Nephron progenitor cell (in vitro differentiated cells): ENCODE results near the gene MIDN.
A peak's percentile ranks its signal among the peaks of the same experiment; 100 is the strongest.
"Not testable (repeated sequence)": the region's sequence is repeated elsewhere in the genome, so short reads cannot be mapped to it uniquely, and the experiment has no call there.

ENCODE experiments used
- DNase-seq: peaks from one replicate; pipeline ENCODE4 v3.0.0; 2021
- H3K27ac Mint-ChIP-seq: 2 replicates; pipeline ENCODE4 v1.8.0; 2021; ENCODE audit warnings: mild to moderate bottlenecking, moderate library complexity, mixed read lengths
- H3K27me3 Mint-ChIP-seq: 2 replicates; pipeline ENCODE4 v1.8.0; 2021; ENCODE audit warnings: mild to moderate bottlenecking, low read depth, mixed read lengths; ENCODE audit not compliant: poor library complexity
- H3K36me3 Mint-ChIP-seq: 2 replicates; pipeline ENCODE4 v1.8.0; 2021; ENCODE audit warnings: low read depth, mixed read lengths
- H3K4me1 Mint-ChIP-seq: 2 replicates; pipeline ENCODE4 v1.8.0; 2021; ENCODE audit warnings: mixed read lengths
- H3K4me3 Mint-ChIP-seq: 2 replicates; pipeline ENCODE4 v1.8.0; 2021; ENCODE audit warnings: mild to moderate bottlenecking, moderate library complexity, mixed read lengths
- H3K9me3 Mint-ChIP-seq: 2 replicates; pipeline ENCODE4 v1.8.0; 2021; ENCODE audit warnings: mild to moderate bottlenecking, moderate library complexity, mixed read lengths
- CTCF ChIP-seq: fragments of 200-600 bp; sonication (generic); IDR thresholded peaks from 2 replicates; pipeline ENCODE4 v1.5.0; 2021; ENCODE audit warnings: antibody characterized with exemption

Gene MIDN

GRCh38 chr19:1248139-1248785, at the start of gene MIDN:
MIDN (plus strand) TSS chr19:1248583; CDS start chr19:1250297, 1,714 bp downstream.
- Mint-ChIP-seq H3K9me3 (no peaks in the 10 kb centered on the region), H3K27me3 (no peaks in the 10 kb centered on the region), H3K4me1 (peaks cover 19% of the 10 kb centered on the region), H3K36me3 (peaks cover 4% of the 10 kb centered on the region), H3K4me3 (peak within 1 kb of the TSS; percentile 82), H3K27ac (peak within 1 kb of the TSS; percentile 51)
- TF ChIP-seq CTCF = no peak
- DNase-seq = peak; percentile 77

GRCh38 chr19:1199531-1199930, 48.9 kb upstream of the MIDN start:
- H3K27me3 Mint-ChIP-seq = no peaks in the 10 kb centered on the region
- H3K4me1 Mint-ChIP-seq = peaks cover 14% of the 10 kb centered on the region
- no peak overlapping the region for H3K27ac Mint-ChIP-seq
- H3K4me3 Mint-ChIP-seq = no peak overlapping the region
- no peaks in the 10 kb centered on the region for H3K9me3 Mint-ChIP-seq
- DNase-seq = no peak
- TF ChIP-seq CTCF = no peak
- no peaks in the 10 kb centered on the region for H3K36me3 Mint-ChIP-seq

GRCh38 chr19:1200614-1201013, 47.8 kb upstream of the MIDN start:
- H3K9me3 Mint-ChIP-seq, H3K27ac Mint-ChIP-seq, H3K4me3 Mint-ChIP-seq, DNase-seq, H3K36me3 Mint-ChIP-seq, H3K27me3 Mint-ChIP-seq: not testable (repeated sequence)
- peaks cover 15% of the 10 kb centered on the region for H3K4me1 Mint-ChIP-seq

- peak; percentile 100 for DNase-seq
- H3K9me3 Mint-ChIP-seq = no peaks in the 10 kb centered on the region
- peak within 1 kb of the TSS; percentile 93 for H3K4me3 Mint-ChIP-seq
- H3K36me3 Mint-ChIP-seq = peaks cover 11% of the 10 kb centered on the region
- H3K27me3 Mint-ChIP-seq = peaks cover 6% of the 10 kb centered on the region
- H3K4me1 Mint-ChIP-seq = peaks cover 45% of the 10 kb centered on the region
- TF ChIP-seq CTCF = no peak
- peak within 1 kb of the TSS; percentile 69 for H3K27ac Mint-ChIP-seq
Measured at GRCh38 chr19:1205114-1206099, 43.0 kb upstream of the MIDN start, which contains the start of gene STK11. STK11 (plus strand) TSS chr19:1205778; CDS start chr19:1206914, 1,136 bp downstream.

- H3K27ac Mint-ChIP-seq = peak overlapping the region; percentile 69
- peaks cover 11% of the 10 kb centered on the region for H3K36me3 Mint-ChIP-seq
- no peak for DNase-seq
- H3K9me3 Mint-ChIP-seq = no peaks in the 10 kb centered on the region
- peaks cover 6% of the 10 kb centered on the region for H3K27me3 Mint-ChIP-seq
- H3K4me1 Mint-ChIP-seq = peaks cover 51% of the 10 kb centered on the region
- no peak for TF ChIP-seq CTCF
- H3K4me3 Mint-ChIP-seq = peak overlapping the region; percentile 93
Measured at GRCh38 chr19:1206150-1206863, 42.1 kb upstream of the MIDN start.
